Measurements from ENCODE around the gene ELOVL4. TPM values are rescaled to one million over a fixed set of nuclear protein-coding genes. Genes with fewer than 3 reads are reported as not detected.

The ELOVL4 gene
- total RNA-seq, 1 donor from 2014 or later = 2.7 TPM

DNA sequence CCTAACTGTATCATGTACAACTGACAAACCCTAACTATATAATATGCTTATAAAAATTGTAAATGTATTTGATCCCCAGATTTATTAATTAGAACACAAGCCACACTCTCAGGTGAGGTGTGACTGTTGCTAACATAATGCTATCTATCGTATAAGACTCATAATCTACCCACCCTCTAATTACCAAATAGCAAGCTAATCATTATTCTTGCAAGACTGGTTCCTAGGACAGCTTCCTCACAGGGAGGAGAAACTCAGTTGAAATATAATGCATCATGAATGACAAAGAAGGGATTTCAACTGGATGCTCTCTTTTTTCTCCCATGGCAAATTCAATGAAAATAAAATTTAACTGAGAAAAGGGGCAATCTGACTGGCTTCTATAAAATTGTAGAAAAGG, 35.4 kb downstream of the ELOVL4 start:
- DNase-seq = no peak

DNA sequence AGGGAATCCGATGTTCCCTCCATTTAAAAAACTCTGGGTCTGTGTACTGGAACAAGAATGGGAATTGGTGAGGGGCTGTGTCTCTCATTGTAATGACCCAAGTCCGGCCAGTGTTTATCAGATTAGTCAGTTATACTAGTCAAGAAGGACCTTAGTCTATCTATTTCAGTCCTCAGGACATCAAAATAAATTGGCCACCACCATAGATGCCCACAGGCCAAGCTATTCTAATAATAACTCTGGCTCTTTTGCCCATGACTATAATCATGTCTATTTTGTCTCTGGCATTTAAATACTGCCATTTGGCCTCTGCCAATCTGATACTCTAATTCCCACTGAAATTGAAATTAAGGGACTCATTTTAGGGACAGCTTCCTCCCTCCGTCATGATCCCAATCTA, 37.8 kb downstream of the ELOVL4 start:
- no peak for DNase-seq

DNA sequence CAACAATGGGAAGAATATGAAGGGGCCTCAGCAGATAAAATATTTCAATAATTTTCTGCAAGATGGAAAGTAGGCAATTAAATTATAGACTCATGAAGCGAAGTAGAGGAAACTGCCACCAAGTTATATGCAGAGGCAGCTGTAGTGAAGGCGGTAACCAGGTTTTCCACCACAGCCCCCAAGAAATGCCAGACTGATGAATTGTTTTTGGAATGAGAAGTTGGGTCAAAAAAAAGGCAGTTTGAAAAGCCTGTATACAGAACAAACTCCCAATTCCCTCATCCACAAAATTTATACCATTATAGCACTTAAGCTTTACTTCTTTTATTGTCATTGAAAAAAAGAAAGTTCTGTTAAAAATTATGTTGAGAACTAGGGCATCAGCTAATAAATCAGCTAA, 45.3 kb downstream of the ELOVL4 start:
- DNase-seq = no peak

DNA sequence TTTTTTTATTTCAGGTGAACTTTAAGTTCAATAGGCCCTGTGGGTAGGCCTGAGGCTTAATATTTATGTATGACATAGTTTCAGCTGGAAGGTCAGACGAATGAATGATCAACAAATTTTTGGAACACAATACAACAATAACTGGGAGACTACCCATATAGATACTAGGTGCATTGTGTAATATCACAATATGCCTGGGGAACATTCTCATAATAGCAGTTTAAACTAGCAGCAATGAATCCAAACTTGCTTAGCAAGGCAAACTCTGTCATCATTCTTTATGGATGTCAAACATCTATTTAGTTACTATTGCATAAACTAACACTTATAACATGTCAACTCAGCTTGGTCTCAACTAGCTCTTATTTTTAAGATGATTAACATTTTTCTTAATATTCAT, 49.3 kb downstream of the ELOVL4 start:
- no peak for DNase-seq

DNA sequence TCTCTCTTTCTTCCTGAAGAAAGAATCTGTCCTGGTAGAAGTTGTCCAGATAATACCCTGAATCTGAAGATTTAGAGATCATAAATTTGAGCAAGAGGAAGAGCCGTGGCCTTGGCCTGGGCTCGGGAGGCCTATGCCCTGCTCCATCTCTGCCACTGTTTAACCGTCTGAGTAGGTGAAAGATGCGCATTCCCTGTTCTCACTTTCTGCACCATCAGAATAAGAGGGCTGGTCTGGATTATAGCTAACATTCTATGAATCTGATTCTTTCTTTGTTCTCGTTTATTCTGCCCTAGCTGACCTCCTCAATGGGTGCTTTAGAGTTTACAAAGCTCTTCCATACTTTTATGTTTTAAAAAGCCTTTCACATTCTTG, 51.3 kb downstream of the ELOVL4 start:
- no peak for DNase-seq

DNA sequence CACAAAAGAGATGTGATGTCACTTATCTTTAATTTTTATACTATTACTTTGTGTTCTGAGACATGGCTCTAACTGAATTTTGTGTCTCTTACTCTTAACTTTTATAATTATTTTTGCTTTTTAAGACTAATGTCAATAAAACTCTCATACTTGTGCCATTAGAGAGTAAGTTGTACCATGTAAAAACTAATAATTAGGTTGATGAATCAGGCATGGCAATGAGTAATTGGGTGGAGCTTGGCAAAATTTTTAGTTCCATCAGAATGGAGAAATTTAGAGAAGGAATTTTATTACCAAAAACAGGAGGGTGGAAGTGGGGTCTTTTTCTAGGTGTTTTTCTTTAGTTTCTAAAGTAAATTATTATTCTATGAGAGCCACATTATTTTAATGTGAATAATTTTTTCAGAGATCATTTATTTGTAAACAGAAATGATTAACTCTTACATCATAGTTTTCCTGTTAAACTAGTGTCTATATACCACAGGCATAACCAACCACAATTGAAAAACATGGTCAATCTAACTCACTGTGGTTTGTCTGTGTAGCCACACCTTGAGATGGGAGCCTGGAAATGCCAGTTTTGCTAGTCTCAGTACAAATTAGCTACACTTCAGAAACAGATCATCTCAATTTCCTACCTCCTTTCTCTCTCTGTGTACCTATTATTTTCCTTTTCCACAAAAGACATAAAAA, 51.8 kb downstream of the ELOVL4 start:
- no peak for DNase-seq

DNA sequence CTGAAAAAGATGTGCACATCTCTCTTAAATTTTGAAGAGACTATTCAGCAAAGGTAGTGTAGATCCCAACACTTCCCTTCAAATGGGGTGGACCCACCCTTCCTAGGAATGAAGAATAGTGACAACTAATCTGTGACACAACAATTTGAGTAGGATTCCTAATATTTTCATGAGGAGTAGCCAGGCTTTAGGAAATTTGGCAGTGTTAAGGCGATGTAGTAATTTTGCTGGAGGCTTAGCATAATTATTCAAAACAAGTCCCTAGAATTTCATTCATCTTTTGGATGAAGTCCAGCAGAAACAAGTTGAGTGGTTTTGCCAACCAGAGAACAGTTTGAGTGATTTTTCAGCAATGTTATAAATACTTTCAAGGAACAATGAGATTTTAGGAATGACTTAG, 52.4 kb downstream of the ELOVL4 start:
- no peak for DNase-seq

DNA sequence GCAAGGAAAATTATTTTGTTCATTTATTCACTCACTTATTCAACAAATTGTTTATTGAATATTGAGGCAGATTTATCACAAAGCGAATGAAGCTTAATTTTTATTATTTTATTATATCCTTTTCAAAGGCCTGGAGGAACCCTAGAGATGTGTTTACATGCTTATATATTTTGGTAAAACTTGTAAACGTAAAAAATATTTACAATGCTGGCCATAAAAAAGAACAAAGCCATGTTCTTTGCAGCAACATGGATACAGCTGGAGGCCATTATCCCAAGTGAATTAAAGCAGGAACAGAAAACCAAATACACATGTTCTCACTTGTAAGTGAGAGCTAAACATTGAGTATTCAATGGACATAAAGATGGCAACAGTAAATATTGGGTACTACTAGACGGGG, 58.8 kb downstream of the ELOVL4 start:
- no peak for DNase-seq

DNA sequence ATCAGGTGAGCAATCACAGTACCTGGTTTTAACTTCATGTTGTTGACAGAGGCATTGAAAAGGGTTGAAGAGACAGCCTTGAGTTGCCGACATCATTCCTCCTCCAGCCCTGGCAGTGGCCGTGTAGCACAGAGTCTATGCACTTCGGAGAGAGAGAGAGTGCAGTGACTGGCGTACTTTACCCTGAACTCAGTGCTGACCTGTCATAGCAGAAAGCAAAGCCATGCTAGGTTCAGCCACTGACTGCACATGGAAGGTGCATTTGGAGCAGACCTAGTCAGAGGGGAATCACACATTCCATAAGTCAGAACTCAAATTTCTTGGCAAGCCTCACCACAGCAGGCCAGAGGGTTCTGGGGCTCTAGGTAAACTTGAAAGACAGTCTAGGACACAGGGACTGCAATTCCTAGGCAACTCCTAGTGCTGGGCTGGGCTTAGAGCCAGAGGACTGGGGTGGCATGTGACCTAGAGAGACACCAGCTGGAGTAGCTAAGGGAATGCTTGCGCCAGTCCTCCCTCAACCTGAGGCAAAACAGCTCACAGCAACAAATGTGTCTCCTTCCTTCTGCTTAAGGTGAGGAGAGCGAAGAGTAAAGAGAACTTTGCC, 69.1 kb downstream of the ELOVL4 start:
- no peak for DNase-seq

DNA sequence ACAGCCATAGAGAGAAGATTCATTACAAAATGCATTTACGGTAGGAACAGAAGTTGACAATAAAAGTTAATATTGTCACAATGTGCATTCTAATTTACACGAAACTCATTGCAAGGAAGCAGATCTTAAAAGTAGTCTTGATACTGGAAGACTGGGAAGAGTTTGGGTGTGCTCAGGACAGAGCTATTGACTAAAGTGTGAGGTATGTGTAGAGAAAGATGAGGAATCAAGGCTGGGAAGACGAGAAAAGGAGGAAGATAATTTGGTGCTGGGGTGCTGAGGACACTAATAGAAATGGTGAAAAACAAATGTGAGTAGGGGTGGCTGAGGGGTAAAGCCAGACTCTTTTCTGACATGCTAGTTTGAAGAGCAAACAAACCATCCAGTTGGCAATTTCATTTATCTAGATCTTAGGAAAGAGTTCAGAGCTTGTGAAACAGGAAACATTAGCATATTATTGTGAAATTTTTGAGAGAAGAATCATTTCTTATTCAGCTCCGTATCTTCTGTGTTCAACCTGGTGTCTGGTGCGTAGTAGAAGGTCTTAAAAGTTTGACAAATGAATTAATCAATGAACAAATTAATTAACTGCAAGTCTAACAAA, 72.7 kb downstream of the ELOVL4 start:
- no peak for DNase-seq

DNA sequence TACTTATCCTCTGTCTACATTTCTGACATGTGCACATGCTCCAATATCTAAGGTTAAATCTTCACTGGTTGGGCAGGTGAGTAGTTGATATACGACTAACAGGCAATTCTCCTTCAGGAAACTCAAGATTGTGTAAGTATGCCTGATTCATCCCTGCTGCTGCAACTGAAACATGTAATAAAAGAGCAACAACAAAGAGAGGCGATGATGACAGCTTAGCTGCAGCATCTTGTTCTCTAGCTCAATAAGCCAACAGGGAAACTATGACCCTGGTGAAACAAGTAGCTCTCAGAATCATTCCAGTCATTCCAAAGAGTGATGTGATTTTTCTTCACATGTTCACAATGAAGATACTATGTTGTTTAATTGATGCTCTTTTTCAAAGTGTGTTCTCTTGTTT, 74.4 kb downstream of the ELOVL4 start:
- no peak for DNase-seq

DNA sequence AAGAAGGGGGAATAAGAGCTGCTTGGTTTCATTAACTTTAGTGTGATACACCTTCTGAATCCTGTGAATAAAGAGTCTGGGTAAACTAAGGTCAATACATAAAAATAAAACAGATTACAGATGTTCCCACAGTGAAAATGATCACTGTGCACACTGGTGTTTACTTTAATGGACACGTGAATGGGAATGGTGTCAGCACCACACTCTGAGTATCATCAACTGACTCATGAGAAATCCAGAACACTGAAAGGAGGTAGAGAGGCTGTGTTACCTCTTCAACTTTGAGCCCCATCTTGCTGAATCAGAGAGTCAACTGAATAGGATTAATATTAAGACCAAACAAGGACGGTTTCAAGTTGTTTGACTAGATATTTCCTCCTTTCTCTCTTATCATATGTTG, 75.0 kb downstream of the ELOVL4 start:
- no peak for DNase-seq

DNA sequence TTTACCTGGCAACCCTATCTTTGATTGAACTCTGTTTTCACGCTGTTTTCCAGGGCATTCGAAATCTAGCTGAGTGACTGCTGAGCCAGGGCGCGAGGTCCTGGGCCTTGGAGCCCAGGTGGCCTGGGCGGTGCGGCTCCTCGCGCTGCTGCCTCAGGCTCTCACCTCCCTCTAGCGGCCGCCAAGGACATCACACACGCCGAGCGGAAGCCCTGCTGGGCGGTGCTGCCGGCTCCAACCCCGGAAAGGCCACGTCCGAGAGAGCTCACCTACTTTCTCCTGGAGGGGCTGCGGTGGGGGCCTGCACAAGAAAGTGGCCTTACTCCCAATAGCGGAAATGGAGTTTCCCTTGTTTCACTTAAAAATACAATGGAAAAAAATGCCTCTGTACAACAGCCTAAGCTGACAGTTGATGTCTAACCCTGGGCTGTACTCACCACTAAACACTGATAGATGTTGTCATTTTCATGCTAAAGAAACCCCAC, 77.7 kb downstream of the ELOVL4 start:
- peak; percentile 85 for DNase-seq

DNA sequence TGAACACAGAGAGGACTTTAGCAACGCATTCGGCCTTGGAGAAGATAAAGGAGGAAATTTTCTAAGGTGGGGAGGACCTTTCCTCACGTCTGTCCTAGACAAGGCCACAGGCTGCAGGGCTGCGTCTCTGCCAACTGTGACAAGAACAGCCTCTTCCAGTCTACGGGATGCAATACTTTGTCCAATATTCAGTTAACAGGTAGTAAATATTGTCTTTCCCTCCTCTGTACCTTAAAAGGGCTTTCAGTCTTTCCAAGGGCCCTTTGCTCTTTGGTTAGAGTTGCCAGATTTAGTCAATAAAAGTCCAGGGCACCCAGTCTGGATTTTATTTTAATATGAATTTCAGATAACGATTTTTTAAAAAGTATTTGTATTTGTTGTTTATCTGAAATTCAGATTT, 78.2 kb downstream of the ELOVL4 start:
- DNase-seq = no peak

DNA sequence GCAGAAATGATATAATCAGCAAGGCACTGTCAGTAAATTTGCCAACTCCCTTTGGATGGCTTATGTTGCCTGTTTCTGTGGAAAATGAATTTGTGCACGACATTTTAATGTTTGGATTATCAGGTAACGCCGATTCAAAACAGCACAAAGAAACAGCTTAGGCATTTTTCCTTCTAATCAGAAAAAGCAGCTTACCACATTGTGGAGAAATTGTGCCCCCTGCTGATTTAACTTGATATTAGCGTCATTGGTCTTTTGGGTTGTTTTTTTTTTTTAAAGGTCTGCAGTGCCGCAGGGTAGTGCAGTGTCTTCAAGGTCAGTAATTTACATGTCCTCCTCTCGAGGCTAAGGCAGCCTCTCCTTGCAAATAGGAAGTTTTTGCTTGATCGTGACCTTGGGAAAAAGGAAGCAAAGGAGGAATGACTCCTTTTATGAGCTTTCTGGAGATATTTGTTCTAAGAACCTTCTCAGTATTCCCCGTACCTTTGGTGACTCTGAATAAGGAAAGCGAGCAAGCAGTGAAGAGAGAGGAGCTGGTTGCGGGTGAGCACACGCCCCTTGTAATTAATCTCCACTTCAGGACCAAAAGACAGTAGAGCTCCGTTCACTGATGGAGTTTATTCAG, 79.1 kb downstream of the ELOVL4 start:
- peak; percentile 88 for DNase-seq

Other genes starting within 250 kb of the ELOVL4 start
- gene TTK, start 57.1 kb upstream of the ELOVL4 start, total RNA-seq = 16.6 TPM
- gene BCKDHB, start 159.1 kb upstream of the ELOVL4 start, total RNA-seq = 27.4 TPM

Measured in tongue (tissue), 2 donors.